Loucy (cell line): ENCODE data around the gene NFATC1.

ENCODE experiments used
- H2AFZ ChIP-seq: fragments of 200-600 bp; sonication (generic); 2 replicates; pipeline ENCODE4 v1.6.0; 2016; ENCODE audit warnings: antibody characterized with exemption, mild to moderate bottlenecking, low read length, moderate library complexity
- H3F3A ChIP-seq: fragments of 200-600 bp; 2 replicates; pipeline ENCODE4 v1.6.0; 2016; ENCODE audit warnings: antibody characterized with exemption, low read depth, mild to moderate bottlenecking
- H3K27me3 ChIP-seq: fragments of 200-600 bp; sonication (generic); 2 replicates; pipeline ENCODE4 v1.6.1; 2014; ENCODE audit warnings: low read length, mild to moderate bottlenecking; ENCODE audit not compliant: insufficient read depth, poor library complexity, severe bottlenecking
- H3K36me3 ChIP-seq: fragments of 200-600 bp; sonication (generic); 2 replicates; pipeline ENCODE4 v1.6.1; 2016; ENCODE audit warnings: low read length; ENCODE audit not compliant: insufficient read depth
- H3K4me1 ChIP-seq: fragments of 200-600 bp; sonication (generic); 2 replicates; pipeline ENCODE4 v1.5.1; 2014; ENCODE audit warnings: low read length, mild to moderate bottlenecking; ENCODE audit not compliant: insufficient read depth, poor library complexity, severe bottlenecking
- H3K4me2 ChIP-seq: fragments of 200-600 bp; sonication (generic); 2 replicates; pipeline ENCODE4 v1.6.0; 2014; ENCODE audit warnings: antibody characterized with exemption, low read length, low read depth, mild to moderate bottlenecking; ENCODE audit not compliant: poor library complexity, severe bottlenecking
- H3K4me3 ChIP-seq: fragments of 200-600 bp; sonication (generic); 2 replicates; pipeline ENCODE4 v1.5.1; 2014; ENCODE audit warnings: low read length, mild to moderate bottlenecking, mixed read lengths; ENCODE audit not compliant: poor library complexity, severe bottlenecking
- H3K79me2 ChIP-seq: fragments of 200-600 bp; sonication (generic); 2 replicates; pipeline ENCODE4 v1.6.1; 2014; ENCODE audit warnings: low read length; ENCODE audit not compliant: insufficient read depth
- H3K9ac ChIP-seq: fragments of 200-600 bp; sonication (generic); 2 replicates; pipeline ENCODE4 v1.6.0; 2014; ENCODE audit warnings: mild to moderate bottlenecking, low read depth, low read length, moderate library complexity; ENCODE audit not compliant: poor library complexity, severe bottlenecking
- H3K9me2 ChIP-seq: fragments of 200-600 bp; sonication (generic); replicated peaks from 2 replicates; pipeline ENCODE4 v1.6.1; 2016; ENCODE audit warnings: low read depth, low read length, mixed read lengths
- H3K9me3 ChIP-seq: fragments of 200-600 bp; sonication (generic); 2 replicates; pipeline ENCODE4 v1.6.1; 2014; ENCODE audit warnings: mild to moderate bottlenecking, antibody characterized with exemption, low read length, low read depth; ENCODE audit not compliant: insufficient read depth
- H4K20me1 ChIP-seq: fragments of 200-600 bp; sonication (generic); 2 replicates; pipeline ENCODE4 v1.6.0; 2014; ENCODE audit warnings: antibody characterized with exemption, low read length, mild to moderate bottlenecking; ENCODE audit not compliant: insufficient read depth, poor library complexity, severe bottlenecking
- CTCF ChIP-seq: fragments of 200-600 bp; sonication (generic); conservative IDR thresholded peaks from 2 replicates; pipeline ENCODE4 v1.5.1; 2014; ENCODE audit warnings: mild to moderate bottlenecking, antibody characterized with exemption, low read length
- EZH2phosphoT487 ChIP-seq: fragments of 200-600 bp; IDR thresholded peaks from 2 replicates; pipeline ENCODE4 v1.6.1; 2018; ENCODE audit warnings: antibody characterized with exemption, mild to moderate bottlenecking, moderate library complexity, borderline replicate concordance

NFATC1 gene

GRCh38 chr18:79416022-79416676 lies 20.4 kb downstream of the NFATC1 start:
- Histone ChIP-seq H3K79me2 (peaks cover 10% of the 10 kb centered on the region; the same call in 1 of the 2 replicates), H3K36me3 (peaks cover 33% of the 10 kb centered on the region; the same call in 1 of the 2 replicates), H3K9ac (no peak overlapping the region), H2AFZ (no peak overlapping the region), H4K20me1 (no peaks in the 10 kb centered on the region), H3K4me3 (no peak overlapping the region), H3K4me1 (no peaks in the 10 kb centered on the region), H3K9me3 (no peaks in the 10 kb centered on the region), H3K9me2 (no peaks in the 10 kb centered on the region), H3F3A (no peaks in the 10 kb centered on the region), H3K27me3 (no peaks in the 10 kb centered on the region), H3K4me2 (no peak overlapping the region)
- no peak for TF ChIP-seq CTCF
- no peak for TF ChIP-seq EZH2phosphoT487

GRCh38 chr18:79416677-79417052 lies 20.9 kb downstream of the NFATC1 start:
- no peaks in the 10 kb centered on the region for H3K9me2 ChIP-seq
- no peaks in the 10 kb centered on the region for H3F3A ChIP-seq
- H3K4me2 ChIP-seq, result no peak overlapping the region
- H4K20me1 ChIP-seq, result no peaks in the 10 kb centered on the region
- peaks cover 37% of the 10 kb centered on the region; the same call in 1 of the 2 replicates for H3K36me3 ChIP-seq
- H3K27me3 ChIP-seq, result no peaks in the 10 kb centered on the region
- TF ChIP-seq EZH2phosphoT487 (no peak), CTCF (no peak)
- H3K9ac ChIP-seq, result no peak overlapping the region
- H3K4me3 ChIP-seq, result no peak overlapping the region
- H3K79me2 ChIP-seq, result peaks cover 10% of the 10 kb centered on the region; the same call in 1 of the 2 replicates
- no peaks in the 10 kb centered on the region for H3K4me1 ChIP-seq
- H3K9me3 ChIP-seq, result no peaks in the 10 kb centered on the region
- H2AFZ ChIP-seq, result no peak overlapping the region

GRCh38 chr18:79418236-79418635 lies 22.5 kb downstream of the NFATC1 start:
- no peak overlapping the region for H3K9ac ChIP-seq
- H3K9me3 ChIP-seq, result no peaks in the 10 kb centered on the region
- H3K36me3 ChIP-seq, result peaks cover 35% of the 10 kb centered on the region; the same call in 1 of the 2 replicates
- TF ChIP-seq CTCF (no peak), EZH2phosphoT487 (no peak)
- H3K4me3 ChIP-seq, result no peak overlapping the region
- no peaks in the 10 kb centered on the region for H3F3A ChIP-seq
- no peaks in the 10 kb centered on the region for H3K27me3 ChIP-seq
- H4K20me1 ChIP-seq, result no peaks in the 10 kb centered on the region
- H3K4me2 ChIP-seq, result no peak overlapping the region
- H3K79me2 ChIP-seq, result peaks cover 14% of the 10 kb centered on the region; the same call in 1 of the 2 replicates
- H3K9me2 ChIP-seq, result no peaks in the 10 kb centered on the region
- H3K4me1 ChIP-seq, result no peaks in the 10 kb centered on the region
- no peak overlapping the region for H2AFZ ChIP-seq
